Superior temporal gyrus (tissue), 1 donor: ENCODE measurements around the gene CORO2B.
A peak's percentile ranks its signal among the peaks of the same experiment; 100 is the strongest.
"Not testable (repeated sequence)": the region's sequence is repeated elsewhere in the genome, so short reads cannot be mapped to it uniquely, and the experiment has no call there.

Experiments used
- DNase-seq: peaks from one replicate; pipeline ENCODE4 v3.0.0-alpha.2; 2016; ENCODE audit errors: extremely low spot score

Gene CORO2B

GRCh38 chr15:68604840-68605478 is 26.2 kb downstream of the CORO2B start:
- not testable (repeated sequence) for DNase-seq

GRCh38 chr15:68606375-68606774 is 27.6 kb downstream of the CORO2B start:
- no peak for DNase-seq

GRCh38 chr15:68608206-68608843 is 29.5 kb downstream of the CORO2B start:
- DNase-seq: peak; percentile 63

- no peak for DNase-seq
Observed at GRCh38 chr15:68608844-68609232, 30.0 kb downstream of the CORO2B start.

- no peak for DNase-seq
Observed at GRCh38 chr15:68609629-68610028, 30.8 kb downstream of the CORO2B start.

GRCh38 chr15:68610825-68611224 is 32.0 kb downstream of the CORO2B start:
- DNase-seq: peak; percentile 78

- DNase-seq: no peak
Observed at GRCh38 chr15:68612503-68612902, 33.7 kb downstream of the CORO2B start.

- DNase-seq: peak; percentile 77
Observed at GRCh38 chr15:68612979-68613740, 34.4 kb downstream of the CORO2B start.

- peak; percentile 97 for DNase-seq
Observed at GRCh38 chr15:68614286-68615035, 35.7 kb downstream of the CORO2B start.

GRCh38 chr15:68615301-68615700 is 36.5 kb downstream of the CORO2B start:
- peak; percentile 65 for DNase-seq

- DNase-seq: peak; percentile 60
Observed at GRCh38 chr15:68615811-68616210, 37.0 kb downstream of the CORO2B start.

- DNase-seq: no peak
Observed at GRCh38 chr15:68616397-68616796, 37.6 kb downstream of the CORO2B start.

GRCh38 chr15:68617001-68617400 is 38.2 kb downstream of the CORO2B start:
- no peak for DNase-seq

- no peak for DNase-seq
Observed at GRCh38 chr15:68617777-68618176, 39.0 kb downstream of the CORO2B start.

- DNase-seq: peak; percentile 81
Observed at GRCh38 chr15:68618394-68618793, 39.6 kb downstream of the CORO2B start.

GRCh38 chr15:68618908-68619698 is 40.3 kb downstream of the CORO2B start:
- DNase-seq: no peak

- peak; percentile 93 for DNase-seq
Observed at GRCh38 chr15:68620721-68621527, 42.1 kb downstream of the CORO2B start.

- no peak for DNase-seq
Observed at GRCh38 chr15:68621535-68621934, 42.7 kb downstream of the CORO2B start.

- peak; percentile 67 for DNase-seq
Observed at GRCh38 chr15:68623301-68623892, 44.6 kb downstream of the CORO2B start.

GRCh38 chr15:68625853-68626252 is 47.1 kb downstream of the CORO2B start:
- no peak for DNase-seq
